Activated CD8-positive, alpha-beta memory T cell treated with anti-CD3 and anti-CD28 coated beads for 24 hours (primary cell): ENCODE data around the gene RIT1.
A peak's percentile ranks its signal among the peaks of the same experiment; 100 is the strongest.
"Not testable (repeated sequence)": the region's sequence is repeated elsewhere in the genome, so short reads cannot be mapped to it uniquely, and the experiment has no call there.

Experiments
- DNase-seq: peaks from one replicate; pipeline ENCODE4 v3.0.0-alpha.2; 2020

The RIT1 gene

DNA sequence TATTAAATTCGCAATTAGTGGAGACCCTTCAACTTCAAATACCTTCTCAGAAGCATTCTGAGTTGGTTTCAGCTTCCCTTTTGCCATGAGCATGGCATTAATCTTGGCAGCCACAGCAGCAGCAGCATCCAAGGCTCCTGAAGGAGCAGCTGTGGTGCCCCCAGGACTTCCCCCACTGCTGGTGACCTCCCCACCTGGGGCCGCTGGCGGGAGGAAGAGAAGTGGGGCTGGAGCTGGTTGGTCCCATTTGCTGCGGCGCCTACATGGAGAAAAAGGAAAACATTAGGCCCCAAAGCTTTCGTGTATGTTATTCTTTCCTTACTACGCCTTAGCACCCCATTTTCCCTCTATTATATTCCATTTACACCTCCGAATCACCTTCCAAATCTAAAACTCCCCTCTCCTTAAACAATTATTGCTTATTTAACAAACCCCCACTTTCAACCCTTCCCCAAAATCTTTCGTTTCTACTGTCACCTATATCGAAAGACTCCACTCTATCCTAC lies 22.5 kb upstream of the RIT1 start:
- DNase-seq = no peak

DNA sequence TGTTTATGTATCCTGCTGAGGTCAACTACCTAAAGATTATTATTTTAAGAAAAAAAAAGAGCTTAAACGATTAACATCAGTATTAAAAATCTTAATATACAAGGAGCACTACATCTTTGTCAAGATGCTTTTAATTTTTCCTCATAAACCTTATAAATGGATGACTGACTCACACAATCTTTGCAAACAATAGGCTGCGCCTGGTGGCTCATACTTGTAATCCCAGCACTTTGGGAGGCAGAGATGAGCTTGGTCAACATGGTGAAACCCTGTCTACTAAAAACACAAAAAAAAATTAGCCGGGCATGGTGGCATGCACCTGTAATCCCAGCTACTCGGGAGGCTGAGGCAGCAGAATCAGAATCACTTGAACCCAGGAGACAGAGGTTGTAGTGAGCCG lies 21.3 kb upstream of the RIT1 start:
- no peak for DNase-seq

DNA sequence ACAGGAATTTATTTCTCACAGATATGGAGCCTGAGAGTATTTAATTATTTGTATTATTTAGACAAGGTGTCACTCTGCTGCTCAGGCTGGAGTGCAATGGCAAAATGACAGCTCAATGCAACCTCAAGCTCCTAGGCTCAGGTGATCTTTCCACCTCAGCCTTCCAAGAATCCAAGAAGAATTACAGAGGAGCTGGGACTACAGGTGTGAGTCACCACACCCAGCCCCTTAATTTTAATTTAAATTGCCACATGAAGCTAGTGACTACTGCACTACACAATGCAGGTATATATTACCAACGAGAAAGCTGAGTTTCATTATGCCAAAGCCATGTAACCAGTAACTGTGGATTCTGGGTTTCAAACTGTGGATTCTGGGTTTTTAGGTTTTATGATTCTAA lies 20.9 kb upstream of the RIT1 start:
- DNase-seq = no peak

DNA sequence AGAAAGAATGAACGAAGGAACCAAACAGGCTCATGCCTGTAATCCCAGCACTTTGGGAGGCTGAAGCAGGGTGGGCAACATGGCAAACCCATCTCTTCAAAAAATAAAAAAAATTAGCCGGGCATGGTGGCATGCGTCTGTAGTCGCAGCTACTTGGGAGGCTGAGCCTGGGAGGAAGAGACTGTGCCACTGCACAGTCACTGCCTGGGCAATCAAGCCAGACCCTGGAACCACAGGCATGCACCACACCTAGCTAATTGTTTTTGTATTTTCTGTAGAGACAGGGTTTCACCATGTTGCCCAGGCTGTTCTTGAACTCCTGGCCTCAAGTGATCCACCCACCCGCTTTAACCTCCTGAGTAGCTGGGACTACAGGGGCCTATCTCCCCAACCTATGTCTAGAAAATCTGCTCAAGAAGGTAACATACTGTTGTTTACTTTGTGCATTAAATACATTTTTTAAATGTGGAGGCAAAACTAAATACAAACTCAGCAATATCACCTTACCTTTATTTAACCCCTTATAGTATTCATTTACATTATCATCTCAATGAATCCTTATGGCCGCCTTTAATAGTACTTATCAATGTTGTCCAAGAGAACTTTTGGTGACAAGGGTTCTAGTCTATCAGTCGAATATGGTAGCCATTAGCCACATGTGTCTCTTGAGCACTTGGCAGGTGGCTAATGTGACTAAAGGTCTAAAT lies 20.3 kb upstream of the RIT1 start:
- DNase-seq = no peak

DNA sequence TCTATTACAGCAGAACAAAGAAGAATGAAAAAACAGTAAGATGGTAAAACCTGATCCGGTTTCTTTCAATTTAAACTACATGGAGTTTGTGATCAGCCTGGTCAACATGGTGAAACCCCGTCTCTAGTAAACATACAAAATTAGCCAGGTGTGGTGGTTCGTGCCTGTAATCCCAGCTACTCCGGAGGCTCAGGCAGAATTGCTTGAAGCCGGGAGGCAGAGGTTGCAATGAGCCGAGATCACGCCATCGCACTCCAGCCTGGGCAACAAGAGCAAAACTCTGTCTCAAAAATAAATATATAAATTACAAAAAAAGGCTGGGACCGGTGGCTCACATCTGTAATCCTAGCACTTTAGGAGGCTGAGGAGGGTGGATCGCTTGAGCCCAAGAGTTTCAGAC lies 19.6 kb upstream of the RIT1 start:
- not testable (repeated sequence) for DNase-seq

DNA sequence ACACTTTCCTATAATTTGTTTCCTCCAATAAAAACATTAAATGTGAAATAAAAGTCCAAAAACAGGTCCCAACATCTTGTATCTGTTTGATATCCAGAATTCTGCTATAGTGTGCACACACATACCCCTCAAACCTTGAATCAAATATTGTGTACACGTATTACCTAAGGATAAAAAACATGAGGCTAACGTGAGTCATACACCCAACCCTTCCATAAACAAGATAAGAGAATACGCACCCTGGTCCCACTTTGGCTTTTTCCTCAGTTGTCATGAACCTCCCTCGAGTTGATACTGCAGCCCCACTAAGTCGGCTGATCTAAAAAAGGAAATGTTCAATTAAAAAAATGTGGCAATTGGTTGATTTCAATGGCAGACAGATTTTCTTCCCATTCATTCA lies 17.9 kb upstream of the RIT1 start:
- DNase-seq = no peak

DNA sequence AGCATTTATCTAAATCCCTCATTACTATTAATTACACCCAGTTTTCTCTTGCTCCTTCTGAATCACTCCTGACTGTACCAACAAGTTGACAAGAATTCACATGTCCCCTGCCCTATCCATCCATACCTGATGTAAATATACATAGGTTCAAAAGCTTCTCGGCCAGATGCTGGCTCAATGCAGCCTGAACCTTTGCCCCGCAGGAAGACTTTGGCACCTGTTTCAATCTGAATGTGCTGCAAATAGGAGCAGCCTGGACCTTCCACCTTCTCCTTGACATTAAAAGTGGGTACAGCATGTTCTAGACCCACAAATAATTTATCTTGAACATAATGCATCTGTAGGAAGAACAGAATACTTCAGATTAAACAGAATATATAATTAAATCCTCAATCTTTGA lies 14.4 kb upstream of the RIT1 start:
- no peak for DNase-seq

DNA sequence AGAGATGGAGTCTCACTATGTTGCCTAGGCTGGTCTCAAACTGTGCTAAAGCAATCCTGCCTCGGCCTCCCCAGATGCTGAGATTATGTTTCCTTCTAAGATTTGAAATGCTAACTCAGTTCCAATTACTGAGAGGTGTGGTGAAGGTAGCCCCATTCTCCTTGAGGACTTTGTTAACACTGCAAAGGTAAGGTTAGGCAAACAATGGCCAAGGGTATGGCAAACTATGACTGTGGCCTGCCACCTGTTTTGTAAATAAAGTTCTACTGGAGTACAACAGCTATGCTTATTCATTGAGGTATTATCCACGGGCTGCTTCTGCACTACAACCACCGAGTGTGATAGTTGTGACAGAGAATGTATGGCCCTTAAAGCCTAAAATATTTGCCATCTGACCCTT lies 9.6 kb upstream of the RIT1 start:
- no peak for DNase-seq

DNA sequence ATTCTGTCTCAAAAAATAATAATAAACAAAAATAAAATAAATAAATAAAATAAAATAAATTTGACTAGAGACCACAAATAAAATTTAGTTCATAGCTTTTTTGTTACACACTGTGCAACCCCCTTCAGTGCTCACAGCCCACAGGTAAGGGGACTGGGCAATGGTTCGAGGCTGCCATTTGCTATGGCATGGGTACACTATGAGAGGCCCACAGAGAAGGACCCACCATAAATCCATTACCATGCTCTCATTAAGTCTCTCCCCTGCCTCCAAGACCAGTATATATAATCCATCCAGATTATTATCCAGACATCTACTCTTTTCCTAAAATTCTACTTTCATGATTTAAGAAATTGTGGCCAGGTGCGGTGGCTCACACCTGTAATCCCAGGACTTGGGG lies 8.7 kb upstream of the RIT1 start:
- no peak for DNase-seq

DNA sequence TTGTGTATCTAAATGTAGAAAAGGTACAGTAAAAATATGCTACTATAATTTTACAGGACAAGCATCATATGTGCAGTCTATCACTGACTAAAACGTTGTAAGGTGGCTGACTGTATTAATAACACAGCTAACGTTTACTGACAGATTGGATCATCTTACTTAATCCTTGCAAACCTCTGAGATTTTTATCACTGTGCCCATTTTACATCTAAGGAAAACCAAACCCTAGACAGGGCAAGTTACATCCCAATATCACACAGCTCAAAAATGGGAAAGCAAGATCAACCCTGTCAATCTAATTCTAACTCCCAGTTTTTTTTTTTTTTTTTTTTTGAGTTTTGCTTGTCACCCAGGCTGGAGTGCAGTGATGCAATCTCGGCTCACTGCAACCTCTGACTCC lies 7.5 kb upstream of the RIT1 start:
- no peak for DNase-seq

DNA sequence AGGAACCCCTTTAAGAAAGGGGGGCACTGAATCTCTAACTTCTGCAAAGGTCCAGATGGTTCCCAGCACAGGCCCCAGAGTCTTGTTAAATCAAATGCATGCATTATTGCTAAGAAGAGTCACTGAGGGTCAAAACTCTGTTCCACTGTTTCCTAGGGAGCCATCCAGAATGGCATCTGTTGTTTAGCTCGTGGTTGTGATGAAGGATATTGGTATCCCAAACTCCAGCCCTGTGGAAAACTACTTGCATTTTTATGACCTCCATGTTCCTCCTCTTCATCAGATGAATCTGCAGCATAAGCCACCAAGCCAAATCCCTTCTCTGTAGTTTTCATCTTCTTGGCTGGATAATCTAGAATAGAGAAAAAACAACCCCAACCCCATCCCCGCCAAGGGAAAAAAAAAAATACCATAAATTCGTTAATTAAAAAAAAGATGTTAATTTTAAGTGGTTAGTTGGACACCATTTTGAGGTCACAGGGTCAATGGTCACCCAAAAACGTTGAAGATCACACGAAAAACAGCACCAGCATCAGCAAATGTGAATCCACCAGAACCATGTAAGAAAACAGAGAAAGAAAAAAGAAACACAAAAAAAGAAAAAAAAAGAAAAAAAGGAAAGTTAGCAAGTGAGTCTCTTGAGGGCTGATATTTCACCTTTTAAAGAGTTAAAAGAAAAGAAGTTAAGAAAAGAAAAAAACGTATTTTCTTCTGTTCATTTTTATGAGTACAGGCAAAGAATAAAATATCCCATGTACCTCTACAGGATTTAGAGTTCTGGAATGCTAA lies 3.0 kb upstream of the RIT1 start:
- no peak for DNase-seq

DNA sequence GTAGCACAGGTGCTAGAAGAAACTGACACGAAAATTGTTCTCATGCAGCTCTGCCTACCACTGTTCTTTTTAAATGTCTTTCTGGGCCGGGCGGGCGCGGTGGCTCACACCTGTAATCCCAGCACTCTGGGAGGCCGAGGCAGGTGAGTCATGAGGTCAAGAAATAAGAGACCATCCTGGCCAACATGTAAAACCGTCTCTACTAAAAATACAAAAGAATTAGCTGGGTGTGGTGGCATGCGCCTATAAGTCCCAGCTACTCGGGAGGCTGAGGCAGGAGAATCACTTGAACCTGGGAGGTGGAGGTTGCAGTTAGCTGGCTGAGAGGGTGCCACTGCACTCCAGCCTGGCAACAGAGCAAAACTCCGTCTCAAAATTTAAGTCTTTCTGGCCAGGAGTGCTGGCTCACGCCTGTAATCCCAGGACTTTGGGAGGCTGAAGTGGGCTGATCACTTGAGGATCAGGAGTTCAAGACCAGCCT lies 947 bp upstream of the RIT1 start:
- no peak for DNase-seq

DNA sequence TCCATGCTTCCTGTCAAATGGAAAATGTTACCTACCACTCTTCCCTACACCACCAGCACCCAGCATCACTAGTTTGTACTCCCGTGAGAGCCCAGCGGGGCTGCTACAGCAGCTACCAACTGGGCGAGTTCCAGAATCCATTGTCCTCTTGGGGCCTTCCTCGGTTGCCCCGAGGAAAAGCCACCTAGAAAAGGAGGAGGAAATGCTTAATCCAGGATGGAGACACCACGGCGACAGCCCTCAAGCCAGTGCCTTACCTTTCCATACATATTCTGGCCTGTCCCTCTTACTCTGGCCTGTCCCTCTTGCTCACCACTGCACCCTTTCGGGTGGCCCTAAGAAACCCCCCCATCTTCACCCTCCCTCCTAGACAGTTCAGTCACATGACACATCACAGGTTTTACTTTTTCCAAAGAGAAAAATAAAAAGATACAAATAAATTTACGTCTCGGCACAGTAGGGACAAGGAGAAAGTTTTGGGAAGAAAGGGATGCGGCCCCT lies 478 bp downstream of the RIT1 start:
- peak; percentile 60 for DNase-seq

DNA sequence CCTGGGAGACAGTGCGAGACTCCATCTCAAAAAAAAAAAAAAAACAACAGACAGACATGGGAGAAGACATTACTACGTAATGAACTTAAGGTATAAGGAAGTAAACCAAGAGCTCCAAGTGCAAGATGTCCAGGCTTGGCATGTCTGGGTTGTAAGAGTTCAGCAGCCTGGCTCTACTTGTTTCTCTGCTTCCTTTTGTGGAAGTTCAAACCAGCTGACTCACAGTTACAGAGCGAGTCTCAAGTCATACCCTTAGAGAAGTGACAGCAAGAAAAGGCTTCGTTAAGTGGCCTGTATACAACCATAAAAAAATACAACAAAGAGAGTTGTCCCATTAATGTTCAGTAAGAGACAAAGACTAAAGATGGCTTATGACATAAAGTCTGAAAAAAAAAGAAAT lies 1.3 kb downstream of the RIT1 start:
- DNase-seq = no peak

DNA sequence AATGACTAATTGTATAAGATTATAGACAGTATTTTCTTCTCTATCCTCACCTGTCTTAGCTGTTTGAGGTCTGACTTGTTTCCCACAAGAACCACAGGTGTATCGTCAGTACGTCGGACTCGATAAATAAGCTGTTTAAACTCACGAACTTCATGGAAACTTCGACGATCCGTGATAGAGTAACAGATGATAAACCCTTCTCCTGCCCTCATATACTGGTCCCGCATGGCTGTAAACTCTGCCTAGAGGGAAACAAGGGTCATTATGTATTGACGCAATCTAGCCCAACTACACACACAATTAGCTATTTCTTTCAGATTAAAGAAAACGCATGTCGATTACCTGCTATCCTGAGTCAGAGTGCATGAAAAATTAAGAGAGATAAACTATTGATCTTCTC lies 6.9 kb downstream of the RIT1 start:
- DNase-seq = no peak

DNA sequence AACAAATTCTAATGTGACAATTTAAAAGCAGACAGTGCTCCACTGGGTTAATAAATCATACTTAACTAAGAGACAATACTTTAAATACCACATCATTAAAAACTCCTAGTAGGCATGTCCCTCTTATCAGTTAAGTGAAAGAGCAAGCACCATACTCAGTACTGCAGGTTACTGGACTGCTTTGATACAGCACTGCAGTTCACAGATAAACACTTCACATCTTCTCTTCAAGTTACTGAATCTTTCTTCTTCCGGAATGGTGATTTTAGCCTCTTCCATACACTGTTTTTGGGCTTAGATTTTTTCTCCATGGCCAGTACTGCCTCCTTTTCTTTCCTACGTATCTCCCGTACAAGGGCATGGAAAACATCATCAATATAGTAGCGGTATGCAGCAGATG lies 11.0 kb downstream of the RIT1 start:
- no peak for DNase-seq

DNA sequence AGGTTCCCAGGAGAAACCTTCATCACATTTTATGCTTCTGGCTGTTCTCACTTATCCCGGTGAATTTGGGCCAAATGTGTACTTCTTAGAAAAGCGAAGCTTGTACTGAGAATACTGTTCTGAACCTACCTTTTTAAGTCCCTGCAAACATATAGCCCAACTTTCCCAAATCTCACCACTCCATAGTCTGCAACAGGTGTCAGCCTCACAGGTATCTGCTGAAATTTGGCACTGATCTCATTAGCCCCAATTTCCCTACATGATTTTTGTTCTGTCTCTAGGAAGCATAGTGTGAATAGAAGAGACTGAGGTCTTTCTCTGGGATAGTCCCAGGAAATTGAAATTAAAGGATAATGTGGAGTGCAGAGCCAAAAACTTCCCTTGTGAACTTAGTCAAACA lies 11.5 kb downstream of the RIT1 start:
- DNase-seq = no peak

DNA sequence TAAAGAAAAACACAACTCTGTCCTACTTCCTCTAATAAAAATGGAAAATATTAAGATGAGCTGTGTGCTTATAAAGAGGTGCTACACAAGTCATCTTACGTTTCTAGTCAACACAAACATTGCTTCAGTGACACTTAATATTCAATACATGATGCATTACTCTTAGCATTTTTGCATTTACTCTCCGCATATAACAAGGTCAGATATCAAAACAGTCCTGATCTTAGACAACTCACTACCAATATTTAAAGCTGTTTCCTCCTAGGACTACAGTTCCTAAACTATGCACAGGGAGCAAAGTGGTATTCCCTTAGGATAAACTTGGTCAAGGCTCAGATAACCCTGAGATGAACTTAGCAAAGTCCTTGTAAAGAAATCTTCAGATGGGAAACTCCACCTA lies 12.3 kb downstream of the RIT1 start:
- no peak for DNase-seq

DNA sequence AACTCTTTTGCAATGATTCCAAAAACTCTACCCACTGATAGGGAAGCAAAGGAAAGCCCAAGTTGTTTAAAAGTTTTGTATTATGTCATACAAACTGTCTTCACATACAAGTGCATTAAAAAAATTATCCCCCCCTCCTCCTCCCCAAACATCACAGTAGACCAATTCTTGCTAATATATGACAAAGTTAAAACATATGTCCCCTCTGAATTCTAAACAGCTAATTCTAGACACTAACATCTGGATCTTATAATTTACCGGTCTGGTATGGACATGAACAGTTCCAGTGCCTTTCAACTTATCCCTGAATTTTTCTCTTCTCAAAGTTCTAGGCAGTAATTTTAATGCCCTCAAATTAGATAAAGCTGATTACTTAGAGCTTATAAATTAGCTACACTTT lies 13.4 kb downstream of the RIT1 start:
- DNase-seq = no peak

DNA sequence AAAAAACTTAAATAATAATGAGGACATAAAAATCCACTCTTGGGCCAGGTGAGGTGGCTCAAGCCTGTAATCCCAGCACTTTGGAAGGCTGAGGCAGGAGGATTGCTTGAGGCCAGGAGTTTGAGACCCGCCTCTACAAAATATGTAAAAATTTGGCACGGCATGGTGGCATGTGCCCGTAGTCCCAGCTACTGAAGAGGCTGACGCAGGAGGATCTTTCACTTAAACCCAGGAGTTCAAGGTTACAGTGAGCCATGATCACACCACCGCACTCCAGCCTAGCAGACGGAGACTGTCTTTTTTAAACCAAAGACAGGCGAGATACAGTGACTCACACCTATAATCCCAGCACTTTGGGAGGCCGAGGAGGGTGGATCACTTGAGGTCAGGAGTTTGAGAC lies 14.7 kb downstream of the RIT1 start:
- not testable (repeated sequence) for DNase-seq

DNA sequence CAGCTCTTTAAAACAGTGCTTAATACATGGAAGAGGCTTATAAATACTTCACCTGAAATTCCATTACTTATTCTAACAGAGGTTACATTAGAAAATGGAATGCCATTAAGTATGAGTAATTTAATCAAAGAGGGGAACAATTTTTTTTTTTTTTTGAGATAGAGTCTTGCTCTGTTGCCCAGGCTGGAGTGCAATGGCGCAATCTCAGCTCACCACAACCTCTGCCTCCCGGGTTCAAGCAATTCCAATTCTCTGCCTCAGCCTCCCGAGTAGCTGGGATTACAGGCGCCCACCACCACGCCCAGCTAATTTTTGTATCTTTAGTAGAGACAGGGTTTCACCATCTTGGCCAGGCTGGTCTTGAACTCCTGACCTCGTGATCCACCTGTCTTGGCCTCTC lies 15.5 kb downstream of the RIT1 start:
- not testable (repeated sequence) for DNase-seq

DNA sequence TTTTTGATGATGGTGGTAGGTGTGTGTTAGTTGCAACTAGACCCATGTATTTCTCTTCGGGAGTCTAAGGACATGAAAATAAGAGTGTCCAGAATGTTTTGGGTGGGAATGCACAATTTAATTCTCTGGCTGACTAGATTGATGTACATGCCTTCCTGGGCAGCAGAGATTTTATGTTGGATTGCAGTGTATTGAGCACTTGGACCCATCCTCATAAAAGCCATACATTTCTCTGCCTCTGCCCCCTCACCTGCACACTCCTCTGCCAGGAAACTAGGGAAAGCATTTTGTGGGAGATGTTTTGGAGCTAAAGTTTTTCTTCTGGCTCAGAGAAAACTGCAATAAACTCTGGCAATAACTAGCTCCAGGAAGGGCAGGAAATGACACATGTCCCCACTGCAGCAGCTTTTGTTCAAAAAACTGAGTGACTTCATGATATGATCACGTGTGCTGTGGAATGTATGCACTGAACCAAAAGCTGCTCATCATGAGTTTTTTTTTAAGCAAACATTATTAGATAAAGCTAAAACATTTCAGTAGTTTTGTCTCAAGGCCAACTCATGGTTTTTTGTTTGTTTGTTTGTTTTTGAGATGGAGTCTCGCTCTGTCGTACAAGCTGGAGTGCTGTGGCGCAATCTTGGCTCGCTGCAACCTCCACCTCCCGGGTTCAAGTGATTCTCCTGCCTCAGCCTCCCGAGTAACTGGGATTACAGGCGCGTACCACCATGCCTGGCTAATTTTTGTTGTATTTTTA lies 17.6 kb downstream of the RIT1 start:
- no peak for DNase-seq

DNA sequence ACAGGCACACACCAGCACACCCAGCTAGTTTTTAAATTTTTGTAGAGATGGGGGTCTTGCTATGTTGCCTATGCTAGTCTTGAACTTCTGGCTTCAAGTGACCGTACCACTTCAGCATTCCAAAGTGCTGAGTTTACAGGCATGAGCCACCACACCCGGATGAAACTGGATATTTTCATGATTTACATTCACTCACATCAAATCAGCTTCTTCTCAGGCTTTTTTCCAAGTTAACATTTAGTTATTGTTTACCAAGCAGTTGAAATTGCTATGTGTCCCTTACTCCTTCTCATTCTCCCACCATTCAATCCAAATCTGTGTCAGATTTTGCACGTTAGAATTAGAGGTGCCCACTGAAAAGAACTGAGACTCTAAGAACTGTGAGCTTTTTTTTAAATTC lies 18.4 kb downstream of the RIT1 start:
- no peak for DNase-seq

DNA sequence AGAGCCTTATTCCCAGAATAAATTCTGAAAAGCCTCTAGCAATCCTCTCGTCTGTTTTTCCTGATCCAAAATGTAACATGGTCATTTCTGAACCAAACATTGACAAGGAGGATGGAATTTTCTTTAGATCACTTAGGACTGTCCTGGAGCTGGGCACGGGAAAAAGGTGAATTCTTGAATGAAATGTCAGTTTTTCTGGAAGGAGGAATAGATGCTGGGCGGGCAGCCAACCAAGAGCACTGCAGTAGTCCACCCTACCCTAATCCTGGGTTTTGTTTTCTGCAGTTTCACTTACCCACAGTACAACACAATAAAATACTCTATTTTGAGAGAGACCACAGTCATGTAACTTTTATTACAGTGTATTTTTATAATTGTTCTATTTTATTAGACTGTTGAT lies 20.9 kb downstream of the RIT1 start:
- DNase-seq = no peak
